Subcutaneous abdominal adipose tissue (tissue), 5 donors: ENCODE results near the gene BABAM2.

Experiments
- H3K27ac ChIP-seq: one replicate; pipeline ENCODE4 v1.7.0; 2013; ENCODE audit warnings: low read depth, mild to moderate bottlenecking, inconsistent platforms, low read length, moderate library complexity
- H3K27me3 ChIP-seq, 5 donors: one replicate each; pipeline ENCODE4 v1.7.0; 2013; ENCODE audit warnings: low read length in 5 of 5, inconsistent platforms in 1 of 5; ENCODE audit not compliant: control insufficient read depth in 5 of 5, insufficient read depth in 4 of 5
- H3K36me3 ChIP-seq, 5 donors: one replicate each; pipeline ENCODE4 v1.7.0; 2013; ENCODE audit warnings: low read length in 5 of 5; ENCODE audit not compliant: control insufficient read depth in 5 of 5, insufficient read depth in 5 of 5
- H3K4me1 ChIP-seq, 5 donors: one replicate each; pipeline ENCODE4 v1.7.0; 2013; ENCODE audit warnings: low read length in 5 of 5, mild to moderate bottlenecking in 3 of 5, moderate library complexity in 1 of 5; ENCODE audit not compliant: control insufficient read depth in 5 of 5, insufficient read depth in 5 of 5
- H3K4me3 ChIP-seq, 5 donors: one replicate each; pipeline ENCODE4 v1.7.0; 2013; ENCODE audit warnings: low read length in 5 of 5, low read depth in 1 of 5
- H3K9ac ChIP-seq, 5 donors: one replicate each; pipeline ENCODE4 v1.7.0; 2013; ENCODE audit warnings: low read length in 5 of 5, mild to moderate bottlenecking in 4 of 5, moderate library complexity in 3 of 5
- H3K9me3 ChIP-seq, 5 donors: one replicate each; pipeline ENCODE4 v1.7.0; 2013; ENCODE audit warnings: low read length in 5 of 5; ENCODE audit not compliant: control insufficient read depth in 5 of 5
- donor health status: healthy.
- donor health status: healthy.
- donor health status: healthy.
- donor health status: healthy.
- donor health status: healthy.

Gene BABAM2

DNA sequence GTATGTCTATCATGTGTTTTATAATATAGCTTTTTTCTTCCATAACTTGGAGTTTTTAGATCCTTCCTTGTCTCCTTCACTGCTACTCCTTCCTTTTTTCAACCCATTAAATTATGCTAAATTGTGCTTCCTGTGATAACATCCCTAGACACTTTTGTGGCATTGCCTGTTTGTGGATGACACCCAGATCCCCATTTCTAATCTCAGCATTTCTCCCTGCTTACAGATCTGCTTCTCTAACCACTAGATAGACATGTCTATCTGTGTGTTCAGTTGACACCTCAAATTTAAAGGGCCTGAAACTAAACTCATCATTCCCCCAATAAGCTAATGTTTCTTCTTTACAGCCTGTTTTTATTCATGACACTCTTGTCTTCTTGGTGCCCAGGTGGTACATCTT lies 244.8 kb downstream of the BABAM2 start:
- H3K9me3 ChIP-seq: no peaks in the 10 kb centered on the region
- no peak overlapping the region for H3K4me3 ChIP-seq
- no peaks in the 10 kb centered on the region for H3K27me3 ChIP-seq
- H3K4me1 ChIP-seq: peaks cover 0 to 23% (median 15%) of the 10 kb centered on the region in 5 donors
- peaks cover 0 to 2% (median 0%) of the 10 kb centered on the region in 5 donors for H3K36me3 ChIP-seq
- H3K27ac ChIP-seq: no peak overlapping the region
- H3K9ac ChIP-seq: no peak overlapping the region

GRCh38 chr2:28135799-28136198 lies 245.3 kb downstream of the BABAM2 start:
- no peak overlapping the region for H3K4me3 ChIP-seq
- H3K36me3 ChIP-seq: peaks cover 0 to 2% (median 0%) of the 10 kb centered on the region in 5 donors

GRCh38 chr2:28136556-28136955 lies 246.0 kb downstream of the BABAM2 start:
- Histone ChIP-seq H3K4me1 (peaks cover 0 to 23% (median 15%) of the 10 kb centered on the region in 5 donors), H3K27ac (peak overlapping the region; percentile 2), H3K36me3 (peaks cover 0 to under 1% (median 0%) of the 10 kb centered on the region in 5 donors), H3K27me3 (no peaks in the 10 kb centered on the region), H3K9ac (no peak overlapping the region), H3K4me3 (no peak overlapping the region), H3K9me3 (no peaks in the 10 kb centered on the region)

More at GRCh38 chr2:28135799-28136198, 245.3 kb downstream of the BABAM2 start:
- H3K27ac ChIP-seq: no peak overlapping the region
- no peaks in the 10 kb centered on the region for H3K9me3 ChIP-seq
- H3K27me3 ChIP-seq: no peaks in the 10 kb centered on the region
- H3K4me1 ChIP-seq: peaks cover 0 to 23% (median 15%) of the 10 kb centered on the region in 5 donors
- no peak overlapping the region for H3K9ac ChIP-seq

DNA sequence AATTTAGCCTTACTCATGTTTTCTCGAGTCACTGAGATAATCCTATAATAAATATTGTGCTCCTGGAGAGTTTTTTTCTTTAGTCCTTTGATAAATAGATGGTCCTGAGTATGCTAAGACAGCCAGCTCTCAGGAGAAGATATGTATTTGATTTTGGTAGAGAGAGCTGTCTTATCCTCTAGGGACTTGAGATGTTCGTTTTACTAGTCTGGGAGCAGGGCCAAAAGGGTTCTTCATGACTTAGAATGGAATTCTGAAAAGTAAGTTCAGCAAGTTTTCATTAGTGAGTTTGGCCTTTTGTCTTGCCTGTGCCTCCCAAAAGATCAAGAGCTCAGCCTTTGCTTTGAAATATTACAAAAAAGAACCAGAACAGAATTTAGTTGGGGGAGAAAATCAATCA lies 246.7 kb downstream of the BABAM2 start:
- Histone ChIP-seq H3K9me3 (no peaks in the 10 kb centered on the region), H3K27ac (peak overlapping the region; percentile 2), H3K36me3 (no peaks in the 10 kb centered on the region), H3K27me3 (no peaks in the 10 kb centered on the region), H3K4me3 (no peak overlapping the region), H3K4me1 (peaks cover 0 to 23% (median 15%) of the 10 kb centered on the region in 5 donors), H3K9ac (peak overlapping the region in 1 of 5 donors; percentile 38)

DNA sequence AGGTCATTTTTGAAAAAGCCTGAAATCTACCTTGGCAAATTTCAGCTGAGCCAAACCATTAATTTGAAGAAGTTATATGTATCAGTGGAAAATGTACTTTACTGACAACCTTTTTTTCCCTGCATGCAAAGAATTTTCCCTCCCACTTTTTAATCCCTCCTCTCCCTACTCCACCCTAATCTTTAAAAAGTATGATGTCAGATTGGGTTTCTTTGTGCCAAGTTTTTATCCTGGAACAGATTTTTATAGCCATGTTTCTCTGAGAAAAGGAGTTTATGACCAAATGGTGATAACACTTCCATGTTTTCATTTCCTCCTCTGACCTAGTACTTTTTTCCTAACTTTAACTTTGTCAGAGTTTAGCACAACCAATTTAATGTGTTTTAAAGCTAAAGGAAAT lies 251.9 kb downstream of the BABAM2 start:
- Histone ChIP-seq H3K4me1 (peaks cover 0 to 7% (median 2%) of the 10 kb centered on the region in 5 donors), H3K9me3 (no peaks in the 10 kb centered on the region), H3K4me3 (no peak overlapping the region), H3K27ac (no peak overlapping the region), H3K27me3 (no peaks in the 10 kb centered on the region), H3K36me3 (no peaks in the 10 kb centered on the region), H3K9ac (no peak overlapping the region)

- Histone ChIP-seq H3K9me3 (no peaks in the 10 kb centered on the region), H3K27me3 (no peaks in the 10 kb centered on the region), H3K4me3 (no peak overlapping the region), H3K4me1 (no peaks in the 10 kb centered on the region), H3K36me3 (peaks cover 0 to 3% (median 0%) of the 10 kb centered on the region in 5 donors), H3K9ac (no peak overlapping the region), H3K27ac (no peak overlapping the region)
Measured at GRCh38 chr2:28148000-28148399, 257.5 kb downstream of the BABAM2 start.

DNA sequence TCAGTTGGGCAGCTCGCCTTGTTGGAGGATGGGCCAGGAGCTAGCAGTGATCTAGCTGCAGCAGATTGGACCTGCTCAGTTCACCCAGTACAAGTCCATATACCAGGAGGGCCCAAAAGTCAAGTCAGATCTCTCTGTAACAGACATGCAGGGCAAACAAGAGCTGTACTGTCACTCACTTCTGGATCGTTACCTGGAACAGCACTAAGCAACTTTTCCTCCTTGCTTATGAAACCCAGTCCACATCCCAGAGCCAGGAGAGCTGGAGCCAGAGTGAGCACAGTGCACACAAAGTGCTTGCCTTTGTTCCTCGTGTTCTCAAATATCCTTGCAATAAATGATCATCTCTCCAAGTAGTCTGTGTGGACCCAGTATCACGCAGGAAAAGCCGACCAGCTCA lies 258.0 kb downstream of the BABAM2 start:
- Histone ChIP-seq H3K4me3 (no peak overlapping the region), H3K27ac (no peak overlapping the region), H3K27me3 (no peaks in the 10 kb centered on the region), H3K9ac (no peak overlapping the region), H3K36me3 (peaks cover 0 to 3% (median 0%) of the 10 kb centered on the region in 5 donors), H3K9me3 (no peaks in the 10 kb centered on the region), H3K4me1 (no peaks in the 10 kb centered on the region)

DNA sequence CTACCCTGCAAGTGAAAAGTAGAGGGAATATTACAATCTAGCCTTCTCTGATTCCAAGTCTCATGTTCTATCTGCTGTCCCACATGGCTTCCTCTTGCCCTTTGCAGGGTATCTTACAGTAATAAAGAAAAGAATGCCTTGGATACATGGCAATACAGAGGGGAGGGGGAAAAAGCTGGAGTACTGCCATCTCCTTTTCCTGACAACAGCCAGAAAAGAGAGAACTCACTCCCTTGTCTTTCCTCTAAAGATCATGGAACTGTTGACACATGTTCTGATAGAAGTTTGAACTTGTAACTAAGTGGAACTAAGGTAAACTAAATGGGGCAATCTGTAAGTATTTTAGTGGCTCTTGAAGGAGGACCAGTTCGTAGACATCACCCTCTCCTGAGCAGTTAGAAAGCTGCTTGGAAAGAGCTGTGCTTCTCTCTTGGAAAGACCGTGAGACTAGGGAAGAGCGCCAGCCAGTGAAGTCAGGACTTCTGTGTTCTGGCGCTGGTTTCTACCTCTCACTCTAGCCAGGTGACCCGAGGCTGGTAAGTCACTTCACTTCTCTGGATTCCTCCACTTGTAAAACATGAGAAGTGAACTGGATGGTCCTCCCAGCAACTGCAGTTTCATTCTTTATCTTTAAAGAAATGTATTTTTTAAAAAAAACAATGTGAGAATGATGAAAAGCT lies 259.8 kb downstream of the BABAM2 start:
- Histone ChIP-seq H3K27ac (no peak overlapping the region), H3K9ac (no peak overlapping the region), H3K9me3 (peaks cover 0 to 3% (median under 1%) of the 10 kb centered on the region in 5 donors), H3K4me1 (no peaks in the 10 kb centered on the region), H3K4me3 (no peak overlapping the region), H3K27me3 (no peaks in the 10 kb centered on the region), H3K36me3 (peaks cover 0 to 3% (median 0%) of the 10 kb centered on the region in 5 donors)

DNA sequence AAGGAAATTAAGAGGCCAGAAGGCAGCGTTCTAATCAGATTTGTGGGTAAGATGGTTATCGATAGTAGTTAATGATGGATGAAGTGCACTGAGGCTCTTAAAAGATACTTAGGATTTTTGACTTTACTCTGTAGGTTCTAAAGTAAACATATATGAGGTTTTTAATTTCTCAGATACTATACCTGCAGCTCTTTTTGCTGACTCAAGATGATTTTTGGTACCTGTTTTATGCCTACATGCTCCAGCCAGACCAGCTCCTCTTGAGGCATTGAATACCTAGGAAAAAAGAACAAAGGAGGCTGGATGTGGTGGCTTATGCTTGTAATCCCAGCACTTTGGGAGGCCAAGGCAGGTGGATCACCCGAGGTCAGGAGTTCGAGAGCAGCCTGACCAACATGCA lies 260.5 kb downstream of the BABAM2 start:
- H3K27ac ChIP-seq: no peak overlapping the region
- no peaks in the 10 kb centered on the region for H3K27me3 ChIP-seq
- no peak overlapping the region for H3K4me3 ChIP-seq
- H3K9me3 ChIP-seq: peaks cover 6 to 10% (median 7%) of the 10 kb centered on the region in 5 donors
- no peaks in the 10 kb centered on the region for H3K4me1 ChIP-seq
- peaks cover 0 to 3% (median 0%) of the 10 kb centered on the region in 5 donors for H3K36me3 ChIP-seq
- no peak overlapping the region for H3K9ac ChIP-seq

GRCh38 chr2:28152585-28153280 lies 262.2 kb downstream of the BABAM2 start:
- H3K4me1 ChIP-seq: no peaks in the 10 kb centered on the region
- H3K9ac ChIP-seq: no peak overlapping the region
- H3K27me3 ChIP-seq: no peaks in the 10 kb centered on the region
- H3K27ac ChIP-seq: no peak overlapping the region
- no peak overlapping the region for H3K4me3 ChIP-seq
- peaks cover 0 to 3% (median 0%) of the 10 kb centered on the region in 5 donors for H3K36me3 ChIP-seq
- peaks cover 6 to 11% (median 9%) of the 10 kb centered on the region in 5 donors for H3K9me3 ChIP-seq
